Prostate gland (tissue), 2 donors: Measurements from ENCODE around the gene PARPBP. TPM values are rescaled to one million over a fixed set of nuclear protein-coding genes. Genes with fewer than 3 reads are reported as not detected.
"Not testable (repeated sequence)": the region's sequence is repeated elsewhere in the genome, so short reads cannot be mapped to it uniquely, and the experiment has no call there.

Source experiments
- DNase-seq: peaks from one replicate; pipeline ENCODE4 v3.0.0-alpha.2; 2019; ENCODE audit warnings: low spot score
- H3K27ac ChIP-seq, 2 donors: fragments of 200-600 bp; sonication (generic); 2 replicates each; pipeline ENCODE4 v1.5.1; 2017 to 2019
- H3K27me3 ChIP-seq: fragments of 200-600 bp; sonication (generic); replicated peaks from 2 replicates; pipeline ENCODE4 v1.5.1; 2019; ENCODE audit not compliant: insufficient read depth
- H3K36me3 ChIP-seq, 2 donors: fragments of 200-600 bp; sonication (generic); 1 replicate in 1 of 2; 2 replicates in 1 of 2; pipeline versions ENCODE4 v1.5.1 to v1.8.1; 2017 to 2019
- H3K4me1 ChIP-seq: fragments of 200-600 bp; sonication (generic); replicated peaks from 2 replicates; pipeline ENCODE4 v1.5.1; 2019
- H3K4me3 ChIP-seq, 2 donors: fragments of 200-600 bp; sonication (generic); 2 replicates each; pipeline ENCODE4 v1.5.1; 2017 to 2019
- H3K9me3 ChIP-seq: fragments of 200-600 bp; sonication (generic); 2 replicates; pipeline ENCODE4 v1.5.1; 2017
- POLR2A ChIP-seq: fragments of 450-650 bp; IDR thresholded peaks from one replicate; pipeline ENCODE4 v1.6.1; 2016; ENCODE audit warnings: antibody characterized with exemption, mild to moderate bottlenecking
- POLR2AphosphoS5 ChIP-seq: sonication (generic); formaldehyde crosslinking; IDR thresholded peaks from one replicate; pipeline ENCODE4 v1.6.1; 2017; ENCODE audit warnings: antibody characterized with exemption
- WGBS: methylation state at CpG from one replicate; pipeline ENCODE4 v1.1.5; 2018; 5-methylcytosine and 5-hydroxymethylcytosine counted together
- intact Hi-C: fragments of 100-400 bp; cut with DNase I; formaldehyde crosslinking; loops from one replicate; pipeline ENCODE4 v1.14.2; 2022
- total RNA-seq, 2 donors: library from RNA; depleted of rRNA; stranded (reverse); fragments of >200 nt; gene quantifications; one replicate each; pipeline ENCODE4 v1.1.0, GENCODE V29; 2016
- TF ChIP-seq, protein P1 (sequence below), 4 experiments: fragments of 200-600 bp in 2 of 4; fragments of 450-650 bp in 2 of 4; sonication (generic) in 2 of 4; IDR thresholded peaks; 1 replicate in 3 of 4; 2 replicates in 1 of 4; pipeline ENCODE4 v1.5.1; 2016 to 2019; ENCODE audit warnings: antibody characterized with exemption in 4 of 4, mild to moderate bottlenecking in 2 of 4, moderate library complexity in 2 of 4

PARPBP gene
- total RNA-seq, 2 donors from 2014 or later = 2.6 to 3.5 TPM

DNA sequence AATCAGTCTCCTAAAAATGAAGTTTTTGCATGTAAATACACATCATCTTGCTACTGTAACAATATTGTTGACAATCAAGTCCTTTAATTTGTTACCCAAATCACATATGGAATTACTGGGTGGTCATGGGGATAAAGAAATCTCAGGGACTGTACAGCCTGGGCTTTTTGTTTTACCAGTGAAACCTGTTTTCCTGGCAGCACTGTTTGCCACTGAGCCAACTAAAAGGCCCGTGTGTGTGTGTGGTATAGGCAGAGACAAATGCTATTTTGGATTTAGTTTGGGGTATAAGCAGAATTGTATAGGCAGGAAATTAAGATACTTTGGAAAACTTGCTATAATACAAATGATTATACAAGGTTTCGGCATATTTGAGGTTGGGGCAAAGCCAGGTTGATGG, 5.8 kb upstream of the PARPBP start:
- intact Hi-C loops = no loop called here
- no peaks in the 10 kb centered on the region for H3K36me3 ChIP-seq
- 47% methylated on average over 2 of the region's 2 CpGs for WGBS

GRCh38 chr12:102116392-102116791, 3.6 kb upstream of the PARPBP start:
- H3K27me3 ChIP-seq = no peaks in the 10 kb centered on the region
- no peaks in the 10 kb centered on the region for H3K9me3 ChIP-seq
- H3K36me3 ChIP-seq = no peaks in the 10 kb centered on the region
- intact Hi-C loops = no loop called here
- no peak overlapping the region for H3K4me3 ChIP-seq
- DNase-seq = no peak
- TF ChIP-seq POLR2A (no peak), POLR2AphosphoS5 (no peak)
- TF ChIP-seq, protein P1, sequence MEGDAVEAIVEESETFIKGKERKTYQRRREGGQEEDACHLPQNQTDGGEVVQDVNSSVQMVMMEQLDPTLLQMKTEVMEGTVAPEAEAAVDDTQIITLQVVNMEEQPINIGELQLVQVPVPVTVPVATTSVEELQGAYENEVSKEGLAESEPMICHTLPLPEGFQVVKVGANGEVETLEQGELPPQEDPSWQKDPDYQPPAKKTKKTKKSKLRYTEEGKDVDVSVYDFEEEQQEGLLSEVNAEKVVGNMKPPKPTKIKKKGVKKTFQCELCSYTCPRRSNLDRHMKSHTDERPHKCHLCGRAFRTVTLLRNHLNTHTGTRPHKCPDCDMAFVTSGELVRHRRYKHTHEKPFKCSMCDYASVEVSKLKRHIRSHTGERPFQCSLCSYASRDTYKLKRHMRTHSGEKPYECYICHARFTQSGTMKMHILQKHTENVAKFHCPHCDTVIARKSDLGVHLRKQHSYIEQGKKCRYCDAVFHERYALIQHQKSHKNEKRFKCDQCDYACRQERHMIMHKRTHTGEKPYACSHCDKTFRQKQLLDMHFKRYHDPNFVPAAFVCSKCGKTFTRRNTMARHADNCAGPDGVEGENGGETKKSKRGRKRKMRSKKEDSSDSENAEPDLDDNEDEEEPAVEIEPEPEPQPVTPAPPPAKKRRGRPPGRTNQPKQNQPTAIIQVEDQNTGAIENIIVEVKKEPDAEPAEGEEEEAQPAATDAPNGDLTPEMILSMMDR (IDR thresholded peaks at IDR 0.05) = no peak
- H3K27ac ChIP-seq = no peak overlapping the region
- no peaks in the 10 kb centered on the region for H3K4me1 ChIP-seq
- WGBS = 97% methylated on average over 7 of the region's 7 CpGs

More for the DNA sequence above, 5.8 kb upstream of the PARPBP start:
- no peaks in the 10 kb centered on the region for H3K27me3 ChIP-seq
- peak; percentile 29 for TF ChIP-seq POLR2AphosphoS5
- no peak for TF ChIP-seq POLR2A
- TF ChIP-seq, protein P1 (IDR thresholded peaks at IDR 0.05) = no peak
- peak; percentile 15 for DNase-seq
- no peak overlapping the region for H3K27ac ChIP-seq
- H3K4me1 ChIP-seq = no peaks in the 10 kb centered on the region
- no peak overlapping the region for H3K4me3 ChIP-seq
- H3K9me3 ChIP-seq = no peaks in the 10 kb centered on the region

- WGBS = 60% methylated on average over 2 of the region's 2 CpGs
- DNase-seq = no peak
- H3K9me3 ChIP-seq = no peaks in the 10 kb centered on the region
- no peaks in the 10 kb centered on the region for H3K27me3 ChIP-seq
- no peak overlapping the region for H3K4me3 ChIP-seq
- intact Hi-C loops = no loop called here
- no peaks in the 10 kb centered on the region for H3K4me1 ChIP-seq
- H3K36me3 ChIP-seq = no peaks in the 10 kb centered on the region
- TF ChIP-seq, protein P1 (IDR thresholded peaks at IDR 0.05) = no peak
- TF ChIP-seq POLR2AphosphoS5 (no peak), POLR2A (no peak)
- no peak overlapping the region for H3K27ac ChIP-seq
These were observed 1.1 kb upstream of the PARPBP start for GRCh38 chr12:102118874-102119273.

- no peak for DNase-seq
- H3K36me3 ChIP-seq = no peaks in the 10 kb centered on the region
- intact Hi-C loops = no loop called here
- peak overlapping the region in 1 of 2 donors; percentile 81 for H3K27ac ChIP-seq
- H3K9me3 ChIP-seq = no peaks in the 10 kb centered on the region
- no peak for TF ChIP-seq POLR2AphosphoS5
- TF ChIP-seq, protein P1 (IDR thresholded peaks at IDR 0.05) = no peak
- no peak for TF ChIP-seq POLR2A
- H3K4me1 ChIP-seq = no peaks in the 10 kb centered on the region
- H3K4me3 ChIP-seq = peak overlapping the region; percentile 54 to 64
- H3K27me3 ChIP-seq = no peaks in the 10 kb centered on the region
- 0% methylated on average over 4 of the region's 4 CpGs for WGBS
These were observed 536 bp downstream of the PARPBP start for GRCh38 chr12:102120564-102120873.

DNA sequence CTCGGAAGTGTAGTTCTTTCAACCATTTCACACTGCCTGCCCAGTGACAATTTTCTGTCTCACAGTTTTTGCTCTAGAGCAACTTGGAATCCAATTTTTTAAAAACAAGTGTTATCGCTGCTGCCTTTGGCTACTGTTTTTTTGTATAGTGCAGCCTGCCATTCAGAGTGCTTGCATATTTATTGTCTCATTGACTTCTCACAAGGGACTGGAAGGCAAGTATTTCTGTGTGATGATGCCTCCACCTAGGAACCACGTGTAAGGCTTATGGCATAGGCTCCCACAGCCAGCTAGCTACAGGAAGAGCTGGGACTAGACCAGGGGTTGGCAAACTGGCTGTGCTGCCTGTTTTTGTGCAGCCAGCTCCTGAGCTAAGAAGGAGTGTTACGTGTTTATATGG, 903 bp downstream of the PARPBP start:
- Histone ChIP-seq H3K27me3 (no peaks in the 10 kb centered on the region), H3K27ac (no peak overlapping the region), H3K36me3 (no peaks in the 10 kb centered on the region), H3K4me3 (no peak overlapping the region), H3K4me1 (no peaks in the 10 kb centered on the region), H3K9me3 (no peaks in the 10 kb centered on the region)
- TF ChIP-seq POLR2AphosphoS5 = no peak
- TF ChIP-seq POLR2A = no peak
- TF ChIP-seq, protein P1 (IDR thresholded peaks at IDR 0.05) = no peak
- WGBS = 21% methylated on average over 4 of the region's 4 CpGs
- intact Hi-C loops = no loop called here
- DNase-seq = no peak

DNA sequence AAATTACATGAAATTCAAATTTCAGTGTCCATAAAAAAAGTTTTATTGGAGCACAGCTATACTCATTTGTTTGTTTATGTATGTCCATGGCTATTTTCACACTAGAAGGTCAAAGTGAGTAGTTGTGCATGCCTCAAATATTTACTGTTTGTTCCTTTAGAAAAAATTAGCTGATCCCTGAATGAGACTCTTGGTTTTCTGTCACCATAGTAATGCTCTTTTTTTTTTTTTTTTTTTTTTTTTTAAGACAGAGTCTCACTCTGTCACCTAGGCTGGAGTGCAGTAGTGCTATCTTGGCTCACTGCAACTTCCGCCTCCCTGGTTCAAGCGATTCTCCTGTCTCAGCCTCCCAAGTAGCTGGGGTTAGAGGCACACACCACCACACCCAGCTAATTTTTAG, 1.3 kb downstream of the PARPBP start:
- H3K27me3 ChIP-seq, H3K9me3 ChIP-seq, H3K4me3 ChIP-seq, H3K27ac ChIP-seq, H3K36me3 ChIP-seq, DNase-seq, H3K4me1 ChIP-seq, intact Hi-C loops: not testable (repeated sequence)
- 91% methylated on average over 2 of the region's 2 CpGs for WGBS

GRCh38 chr12:102130720-102131119, 10.7 kb downstream of the PARPBP start:
- H3K4me1 ChIP-seq, H3K27ac ChIP-seq, DNase-seq, H3K9me3 ChIP-seq, intact Hi-C loops, H3K27me3 ChIP-seq, H3K36me3 ChIP-seq, H3K4me3 ChIP-seq: not testable (repeated sequence)
- WGBS = 97% methylated on average over 3 of the region's 3 CpGs

DNA sequence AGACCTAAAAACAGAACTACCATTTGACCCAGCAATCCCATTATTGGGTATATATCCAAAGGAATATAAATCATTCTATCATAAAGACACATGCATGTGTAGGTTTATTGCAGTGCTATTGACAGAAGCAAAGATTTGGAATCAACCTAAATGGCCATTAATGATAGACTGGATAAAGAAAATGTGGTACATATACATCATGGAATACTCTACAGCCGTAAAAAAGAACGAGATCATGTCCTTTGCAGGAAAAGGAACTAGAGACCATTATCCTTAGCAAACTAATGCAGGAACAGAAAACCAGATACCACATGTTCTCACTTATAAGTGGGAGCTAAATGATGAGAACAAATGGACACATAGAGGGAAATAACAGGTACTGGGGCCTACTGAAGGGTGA, 11.5 kb downstream of the PARPBP start:
- H3K4me3 ChIP-seq, DNase-seq, intact Hi-C loops, H3K4me1 ChIP-seq, H3K27me3 ChIP-seq, H3K9me3 ChIP-seq, H3K36me3 ChIP-seq, H3K27ac ChIP-seq: not testable (repeated sequence)
- 95% methylated on average over 2 of the region's 2 CpGs for WGBS
